Hematopoietic multipotent progenitor cell treated with erythropoietin and hydrocortisone succinate and interleukin-3 and kit ligand, for 8 days (in vitro differentiated cells): ENCODE results near the gene RAB6B.

Experiments used
- DNase-seq: peaks from one replicate; pipeline ENCODE4 v3.0.0-alpha.2; 2015

Gene RAB6B

GRCh38 chr3:133930341-133930933 is 34.8 kb upstream of the RAB6B start:
- peak; percentile 68 for DNase-seq

DNA sequence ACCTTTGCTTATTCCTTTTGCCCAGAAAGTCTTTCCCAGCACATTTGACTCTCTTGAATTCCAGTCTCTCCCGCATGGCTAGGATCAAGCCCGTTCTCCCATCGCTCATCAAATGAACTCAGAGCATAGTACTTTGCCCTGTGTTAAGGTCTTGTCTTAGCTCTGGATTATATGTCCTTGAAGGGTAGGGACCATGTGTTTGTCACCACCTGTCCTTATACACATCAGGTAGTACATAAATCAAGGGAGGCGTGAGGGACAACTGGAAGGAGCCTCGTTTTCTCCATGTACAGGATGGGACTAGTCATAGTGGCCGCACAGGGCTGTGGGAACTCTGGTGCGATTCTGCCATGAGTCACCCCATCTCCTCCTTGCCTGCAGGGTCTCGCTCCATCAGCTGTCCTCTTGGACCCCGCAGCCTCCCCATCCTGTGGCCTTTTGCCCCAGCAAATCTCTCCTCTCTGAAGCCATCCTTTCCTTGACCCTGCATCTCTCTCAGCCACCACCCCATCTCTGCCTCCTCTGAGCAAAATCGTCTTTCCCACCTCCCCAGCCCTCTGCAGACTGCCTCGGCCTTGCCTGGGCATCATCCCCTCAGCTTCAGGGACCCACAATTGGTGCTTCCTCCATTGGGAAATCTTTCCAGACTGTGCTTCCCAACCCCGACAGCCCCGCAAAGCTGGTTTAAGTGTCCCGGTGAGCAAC is 33.4 kb upstream of the RAB6B start:
- no peak for DNase-seq

DNA sequence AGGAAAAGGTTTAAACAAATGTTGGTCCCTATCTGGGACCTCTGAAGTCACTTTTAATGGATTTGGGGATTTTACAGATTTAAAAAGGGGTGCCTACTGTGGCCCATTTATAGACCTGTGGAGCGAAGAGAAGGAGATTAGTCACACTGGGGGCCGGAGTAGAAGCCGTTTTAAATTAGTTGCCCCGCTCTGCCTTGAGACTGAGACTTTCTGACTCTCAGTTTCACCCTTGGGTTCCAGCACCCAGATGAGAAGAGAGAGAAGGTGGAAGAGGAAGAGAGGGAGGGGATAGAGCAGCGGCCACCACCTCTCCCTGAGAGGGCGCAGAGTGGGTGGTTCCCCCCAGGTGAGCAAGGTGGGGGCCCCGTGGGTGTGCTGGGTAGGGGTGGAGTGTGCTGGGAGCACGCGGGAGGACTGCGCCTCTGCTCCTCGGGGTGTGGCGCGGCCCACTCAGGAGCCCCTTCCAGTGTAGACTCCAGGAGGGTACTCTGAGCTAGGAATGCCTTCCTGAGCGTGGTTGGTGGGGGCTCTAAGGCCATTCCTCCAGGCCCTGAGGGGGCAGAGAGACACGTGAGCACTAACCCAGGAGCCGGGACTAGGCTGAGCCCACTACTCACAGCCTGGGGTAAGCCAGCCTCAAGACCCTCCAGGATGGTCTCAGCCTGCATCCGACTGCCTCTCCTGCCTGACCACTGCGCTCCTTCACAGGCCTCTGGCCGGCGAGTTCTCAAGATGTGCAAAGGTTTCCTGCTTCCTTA is 32.6 kb upstream of the RAB6B start:
- no peak for DNase-seq

DNA sequence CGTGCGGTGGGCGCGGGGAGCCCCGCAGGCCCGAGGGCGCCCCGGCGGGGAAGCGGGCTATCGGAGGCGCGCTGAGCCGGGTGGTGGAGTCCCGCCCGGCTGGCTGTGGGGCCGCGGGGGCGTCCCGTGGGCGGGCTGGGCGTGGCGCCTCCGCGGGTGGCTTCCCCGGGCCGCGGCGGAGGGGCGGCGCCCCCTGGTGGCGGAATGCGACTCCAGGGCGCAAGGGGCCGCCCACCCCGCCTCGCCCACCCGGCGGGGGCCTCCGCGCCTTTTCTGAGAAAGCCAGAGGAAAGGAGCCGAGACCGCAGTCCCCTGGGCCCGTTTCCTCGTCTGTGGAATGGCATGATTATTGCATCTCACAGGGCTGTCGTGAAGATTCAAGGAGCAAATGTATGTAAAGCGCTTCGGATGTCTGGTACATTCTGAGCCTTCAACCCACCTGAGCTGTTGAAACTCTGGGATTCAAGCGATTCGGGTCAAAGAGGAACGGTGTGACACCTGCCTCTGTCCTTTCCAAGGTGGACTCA is 31.9 kb upstream of the RAB6B start:
- DNase-seq, result peak; percentile 58

GRCh38 chr3:133926736-133927539 is 31.3 kb upstream of the RAB6B start:
- no peak for DNase-seq

DNA sequence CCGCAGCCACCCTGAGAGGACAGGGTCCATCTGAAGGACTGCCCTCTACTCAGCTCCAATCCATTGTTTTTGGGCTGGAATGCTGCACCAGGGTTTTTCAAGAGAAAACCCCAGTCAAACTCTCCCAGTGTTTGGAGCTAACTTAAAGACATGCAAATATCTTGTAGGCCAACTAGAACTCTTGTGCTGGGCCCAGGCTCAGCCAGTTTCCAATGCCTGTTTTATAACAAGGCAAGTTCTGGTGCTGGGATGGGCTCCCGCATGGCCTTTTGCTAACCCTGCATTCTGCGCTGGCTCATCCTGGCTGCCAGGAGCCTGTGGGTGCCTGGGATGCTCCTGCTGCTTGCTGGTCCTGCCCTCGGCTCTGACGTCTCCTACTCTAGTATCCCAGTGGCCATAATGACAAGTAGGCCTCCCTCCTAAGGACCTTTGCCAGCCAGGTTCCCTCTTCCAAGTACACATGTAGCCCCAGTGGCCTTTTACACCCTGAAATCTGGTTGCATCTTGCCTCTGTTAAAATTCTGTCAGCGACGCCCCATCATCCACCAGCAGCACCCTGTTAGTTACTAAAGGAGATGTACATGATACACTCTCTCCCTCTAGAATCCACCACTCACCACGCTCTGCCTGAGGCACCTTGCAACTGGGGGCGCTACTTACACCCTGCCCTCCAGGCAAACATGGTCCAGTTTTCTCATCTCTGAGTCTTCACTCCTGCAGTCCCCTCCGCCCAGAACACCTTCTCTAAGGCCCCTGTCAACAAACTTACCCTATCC is 30.5 kb upstream of the RAB6B start:
- DNase-seq, result no peak

DNA sequence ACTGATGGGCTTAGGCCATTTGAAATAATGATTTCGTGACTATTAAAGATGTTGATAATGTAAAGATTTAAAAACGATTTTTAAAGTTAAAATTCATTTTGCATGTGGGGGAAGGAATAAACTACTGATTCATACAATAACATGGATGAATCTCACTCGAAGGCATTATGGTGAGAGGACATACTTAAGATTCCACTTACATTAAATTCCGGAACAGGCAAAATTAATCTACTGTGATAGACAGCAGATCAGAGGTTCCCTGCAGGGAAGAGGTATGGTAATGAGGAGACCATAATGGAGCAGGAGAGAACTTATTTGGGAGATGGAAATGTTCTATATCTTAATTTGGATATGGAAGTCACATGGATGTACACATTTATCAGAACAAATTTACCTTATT is 28.4 kb upstream of the RAB6B start:
- no peak for DNase-seq

DNA sequence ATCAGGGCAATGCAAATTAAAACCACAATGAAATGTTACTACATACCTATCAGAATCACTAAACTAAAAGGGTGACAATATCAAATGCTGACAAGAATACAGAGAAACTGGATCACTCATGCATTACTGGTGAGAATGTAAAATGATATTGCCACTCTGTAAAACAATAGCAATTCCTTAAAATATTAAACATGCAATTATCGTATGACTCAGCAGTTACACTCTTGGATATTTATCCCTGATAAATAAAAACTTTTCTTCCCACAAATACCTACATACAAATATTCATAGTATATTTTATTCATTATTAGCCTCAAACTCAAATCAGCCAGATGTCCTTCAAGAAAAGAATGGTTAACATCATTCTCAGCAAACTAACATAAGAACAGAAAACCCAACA is 25.9 kb upstream of the RAB6B start:
- DNase-seq, result no peak

DNA sequence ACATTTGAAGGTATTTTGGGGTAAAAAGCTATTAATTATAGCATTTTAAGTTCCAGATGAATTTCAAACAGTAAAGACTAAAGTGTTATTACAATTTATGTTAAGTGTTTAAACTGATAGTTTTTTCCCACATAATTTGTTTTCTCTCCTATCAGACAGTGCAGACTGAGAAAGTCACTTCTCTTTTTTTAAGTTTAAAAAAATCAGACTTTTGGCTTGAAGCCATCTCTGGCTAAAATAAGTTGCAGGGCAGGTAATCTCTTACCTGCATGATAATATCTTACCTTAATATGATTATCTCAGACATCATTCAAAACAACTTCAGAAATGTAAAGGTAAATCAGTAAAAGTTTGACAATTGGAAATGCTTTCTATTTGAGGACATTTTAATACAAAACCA is 21.5 kb upstream of the RAB6B start:
- DNase-seq, result no peak

DNA sequence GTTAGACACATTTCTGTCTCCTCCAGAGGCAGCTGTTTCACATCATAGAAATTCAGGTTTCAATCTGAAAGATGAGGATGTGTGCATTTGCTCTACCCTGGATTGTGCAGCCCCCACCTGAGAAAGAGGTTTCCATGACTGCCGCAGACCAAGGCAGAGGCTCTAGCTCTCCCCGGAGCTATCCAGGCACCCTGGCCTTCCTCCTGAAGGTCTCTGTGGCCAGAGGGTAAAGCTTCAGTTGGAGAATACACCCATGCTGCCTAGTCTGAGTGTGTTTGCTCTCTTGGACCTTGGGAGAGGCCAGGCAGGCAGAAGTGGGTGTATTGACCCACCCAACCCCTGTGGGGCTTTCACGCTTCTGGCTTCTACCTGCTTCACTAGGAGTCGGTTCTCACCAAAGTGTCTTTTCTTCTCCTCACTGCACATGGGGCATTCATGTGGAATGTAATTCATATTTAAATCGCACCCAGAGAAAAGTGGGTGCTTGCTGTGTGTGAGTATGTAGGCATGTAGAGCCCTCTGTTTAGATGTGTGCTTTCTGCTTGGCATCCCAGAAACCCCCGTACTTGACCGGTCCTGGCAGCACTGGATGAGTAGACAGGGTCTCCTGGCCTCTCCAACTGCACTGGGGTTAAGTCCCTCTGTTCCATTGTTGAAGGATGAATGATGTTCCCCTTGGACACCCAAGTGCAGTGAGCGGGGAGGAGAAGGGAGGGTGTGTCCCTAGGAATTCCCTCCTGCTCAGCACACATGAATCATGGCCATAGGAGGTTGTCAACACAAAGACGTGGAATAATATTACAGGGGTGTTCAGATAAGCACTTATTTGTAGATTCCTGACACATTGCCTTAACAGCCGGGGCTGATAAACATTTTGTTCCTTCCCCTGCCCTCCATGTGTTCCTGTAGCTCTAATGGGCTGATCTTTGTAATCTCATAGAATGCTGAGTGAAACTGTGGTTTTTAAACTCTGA is 20.3 kb upstream of the RAB6B start:
- peak; percentile 33 for DNase-seq

GRCh38 chr3:133914839-133915600 is 19.3 kb upstream of the RAB6B start:
- DNase-seq, result no peak

DNA sequence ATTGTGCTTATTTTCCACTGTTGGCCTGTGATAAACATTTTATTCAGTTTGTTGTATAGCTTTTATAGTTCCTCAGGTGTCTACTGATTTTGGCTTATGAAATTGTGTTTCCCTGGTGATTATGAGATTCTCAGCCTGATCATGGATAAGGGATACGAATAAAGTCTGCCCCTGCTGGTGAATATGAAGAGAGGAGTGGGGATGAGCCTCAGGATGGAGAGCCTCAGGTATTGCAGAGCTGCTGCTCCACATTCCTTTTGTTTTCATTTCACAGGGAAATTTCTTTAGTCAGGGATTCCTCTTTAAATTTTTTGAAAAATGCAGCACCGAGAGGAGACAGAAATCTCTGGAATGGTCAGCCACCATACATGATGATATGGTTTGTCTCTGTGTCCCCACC is 14.7 kb upstream of the RAB6B start:
- DNase-seq, result no peak

DNA sequence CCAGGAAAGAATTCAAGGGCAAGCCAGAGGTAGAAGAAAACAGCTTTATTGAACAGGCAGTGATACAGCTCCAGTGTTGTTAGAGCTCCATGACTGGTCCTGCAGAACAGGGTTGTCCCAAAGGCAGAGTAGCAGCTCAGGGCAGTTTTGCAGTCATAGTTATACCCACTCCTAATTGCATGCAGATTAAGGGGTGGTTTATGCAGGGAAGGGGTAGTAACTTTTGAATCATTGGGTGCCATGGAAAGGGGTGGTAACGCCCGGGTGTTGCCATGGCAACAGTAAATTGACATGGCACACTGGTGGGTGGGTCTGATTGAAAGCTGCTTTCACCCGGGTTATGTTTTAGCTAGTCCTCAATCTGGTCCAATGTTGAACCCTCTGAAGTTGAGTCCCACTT is 9.7 kb upstream of the RAB6B start:
- peak; percentile 38 for DNase-seq

GRCh38 chr3:133901847-133902246 is 6.2 kb upstream of the RAB6B start:
- no peak for DNase-seq

- DNase-seq, result peak; percentile 46
These were observed 5.4 kb upstream of the RAB6B start for GRCh38 chr3:133901083-133901482.

DNA sequence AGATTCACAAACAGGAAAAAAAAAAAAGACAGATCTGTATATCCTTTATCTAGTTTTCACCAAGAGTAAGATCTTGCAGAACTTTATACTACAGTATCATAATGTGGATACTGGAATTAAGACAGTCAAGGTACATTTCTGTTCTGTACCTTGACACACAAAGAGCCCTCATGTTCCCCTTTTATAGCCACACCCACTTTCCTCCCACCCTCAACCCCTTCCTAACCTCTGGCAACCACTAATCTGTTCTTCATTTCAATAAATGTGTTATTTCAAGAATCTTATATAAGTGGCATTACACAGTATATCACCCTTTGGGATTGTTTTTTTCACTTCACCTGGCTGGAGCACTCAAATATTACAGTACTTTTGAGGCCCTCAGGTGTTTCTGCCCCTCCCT is 3.6 kb upstream of the RAB6B start:
- no peak for DNase-seq

DNA sequence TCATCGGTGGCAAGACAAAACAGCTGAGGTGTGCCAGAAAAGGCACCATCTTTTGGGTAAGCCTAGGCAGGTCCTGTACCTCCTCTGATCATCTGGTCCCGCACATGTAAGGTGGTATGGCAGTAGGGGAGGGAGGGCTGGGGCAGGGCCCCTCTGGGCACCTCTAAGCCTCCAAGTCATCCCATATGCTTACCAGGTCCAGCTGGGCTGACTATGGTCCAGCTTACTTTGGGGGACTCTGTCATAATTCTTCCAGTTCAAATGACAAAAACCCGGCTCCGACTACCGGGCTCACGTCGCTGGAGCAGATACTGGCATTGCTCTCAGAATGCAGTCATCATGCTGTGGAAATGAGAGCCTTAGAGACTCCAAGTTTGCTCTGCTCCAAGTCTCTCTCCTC is 1.9 kb upstream of the RAB6B start:
- no peak for DNase-seq

DNA sequence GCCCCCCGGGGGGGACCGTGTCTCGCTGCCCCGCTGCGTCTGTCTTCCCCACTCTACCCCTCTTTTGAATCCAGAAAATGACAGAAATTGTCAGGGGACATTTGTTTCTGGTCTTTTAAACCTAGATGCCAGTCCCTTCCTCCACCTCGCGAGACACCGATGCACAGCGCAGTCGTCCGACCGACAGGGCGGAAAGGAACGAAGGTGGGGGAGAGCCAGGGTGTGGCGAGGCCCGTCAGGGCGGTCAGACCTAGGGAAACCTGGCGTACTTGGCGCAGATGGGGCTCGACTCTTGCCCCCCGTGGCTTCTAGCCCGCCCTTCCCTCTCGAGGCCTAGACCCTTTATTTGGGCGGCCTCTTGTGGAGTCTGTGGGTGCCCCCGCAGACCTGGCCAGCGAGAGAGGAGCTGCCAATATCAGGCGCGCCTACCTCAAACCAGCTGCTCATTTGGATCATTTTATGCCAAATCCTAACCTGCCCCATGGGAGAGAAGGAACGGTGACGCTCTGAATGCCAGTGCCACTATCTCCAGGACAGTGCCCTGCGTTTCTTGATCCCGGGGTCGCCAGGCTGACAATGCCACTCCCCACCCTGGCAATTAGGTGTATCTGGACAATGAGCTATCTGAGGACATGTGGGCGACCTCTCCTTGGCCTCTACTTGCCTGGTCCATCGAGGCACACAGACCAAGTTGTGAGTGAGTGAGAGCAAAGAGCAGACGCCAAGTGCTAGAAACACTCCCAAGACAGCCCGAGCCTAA is 500 bp upstream of the RAB6B start:
- DNase-seq, result peak; percentile 57
